A204.1 (cell line): Measurements from ENCODE around the gene AK1.

Experiments
- FAIRE-seq: peaks from 2 replicates; lab custom pipeline; 2012; peaks lifted over from hg19 to GRCh38; lab: Jason Lieb, UNC

Gene AK1

GRCh38 chr9:127816728-127817127 lies 60.7 kb downstream of the AK1 start:
- no peak for FAIRE-seq
